GM10847 (cell line): ENCODE measurements around the gene C2orf72.

Experiments used
- POLR2A ChIP-seq: IDR thresholded peaks from 2 replicates; pipeline ENCODE4 v1.6.1; 2011; ENCODE audit not compliant: insufficient read length; ENCODE audit errors: extremely low read depth

Gene C2orf72

GRCh38 chr2:231037202-231037730 is at the start of gene C2orf72:
C2orf72 (plus strand) TSS chr2:231037523; CDS start chr2:231037566, 43 bp downstream.
- no peak for TF ChIP-seq POLR2A

DNA sequence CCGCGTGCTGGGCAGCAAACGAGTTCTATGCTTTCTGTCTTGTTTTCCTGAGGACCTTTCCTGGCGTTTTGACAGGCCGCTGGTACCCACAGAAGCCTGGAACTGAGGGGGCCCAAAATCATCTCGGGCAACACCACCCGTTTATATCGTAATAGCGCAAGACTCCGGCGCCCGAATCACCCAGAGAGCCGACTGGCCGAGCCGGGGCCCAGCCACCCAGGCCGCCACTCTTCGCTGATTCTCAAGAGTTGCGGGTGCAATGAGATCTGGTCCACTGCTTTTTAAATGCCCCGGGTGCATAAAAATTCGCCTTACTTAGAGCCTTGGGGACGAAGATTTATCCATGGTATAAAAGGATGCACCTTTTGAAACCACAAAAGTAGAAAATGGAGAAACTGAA is 47.6 kb upstream of the C2orf72 start:
- no peak for TF ChIP-seq POLR2A

- TF ChIP-seq POLR2A = no peak
Measured at GRCh38 chr2:230990131-230990898, 47.0 kb upstream of the C2orf72 start.

GRCh38 chr2:230990899-230991150 is 46.5 kb upstream of the C2orf72 start:
- no peak for TF ChIP-seq POLR2A

DNA sequence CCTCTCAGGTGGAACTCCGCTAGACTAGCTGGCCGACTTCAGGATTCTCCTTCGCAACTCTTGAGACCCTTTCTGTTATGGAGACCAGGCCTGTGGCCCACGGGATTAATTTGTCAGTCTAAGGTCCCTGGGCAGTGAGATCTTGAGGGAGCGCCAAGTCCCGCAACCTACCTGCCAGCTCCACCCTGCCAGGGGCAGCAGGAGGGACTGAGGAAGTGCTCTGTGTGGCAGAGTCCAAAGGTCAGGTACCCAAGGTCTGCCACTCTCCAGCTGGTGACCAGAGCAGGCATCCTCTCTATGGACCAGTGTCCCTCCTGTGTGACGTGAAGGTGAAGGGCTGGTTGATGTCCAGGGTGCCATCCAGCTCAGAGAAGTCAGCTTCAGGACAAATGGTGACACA is 45.7 kb upstream of the C2orf72 start:
- TF ChIP-seq POLR2A = no peak

- no peak for TF ChIP-seq POLR2A
Measured at GRCh38 chr2:230995821-230996220, 41.5 kb upstream of the C2orf72 start, which contains the start of gene SPATA3. SPATA3 (plus strand) TSS chr2:230996121; CDS start chr2:230996234, 113 bp downstream.

DNA sequence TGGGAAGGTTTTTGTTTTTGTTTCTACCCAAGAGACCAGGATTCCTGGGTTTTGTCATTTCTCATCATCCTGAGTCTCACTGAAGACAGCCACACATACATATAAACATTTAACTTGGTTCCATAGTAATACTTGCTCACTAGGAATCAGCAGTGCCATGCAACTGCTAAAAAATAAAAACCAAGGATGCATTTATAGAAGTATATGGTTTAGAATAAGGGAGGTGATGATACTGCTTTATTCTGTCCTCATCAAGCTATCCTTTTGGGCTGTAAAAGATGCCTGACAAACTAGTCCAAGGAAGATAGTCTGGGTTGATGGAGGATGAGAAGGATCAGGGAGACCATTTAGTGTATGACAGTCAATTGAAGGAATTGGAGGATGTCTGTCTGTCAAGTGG is 40.7 kb upstream of the C2orf72 start:
- TF ChIP-seq POLR2A = no peak

- no peak for TF ChIP-seq POLR2A
Measured at GRCh38 chr2:230998882-230999281, 38.4 kb upstream of the C2orf72 start.

GRCh38 chr2:230999477-230999876 is 37.8 kb upstream of the C2orf72 start:
- TF ChIP-seq POLR2A = no peak

GRCh38 chr2:231000211-231000904 is 37.0 kb upstream of the C2orf72 start:
- TF ChIP-seq POLR2A = no peak

- no peak for TF ChIP-seq POLR2A
Measured at GRCh38 chr2:231001036-231001435, 36.3 kb upstream of the C2orf72 start.

DNA sequence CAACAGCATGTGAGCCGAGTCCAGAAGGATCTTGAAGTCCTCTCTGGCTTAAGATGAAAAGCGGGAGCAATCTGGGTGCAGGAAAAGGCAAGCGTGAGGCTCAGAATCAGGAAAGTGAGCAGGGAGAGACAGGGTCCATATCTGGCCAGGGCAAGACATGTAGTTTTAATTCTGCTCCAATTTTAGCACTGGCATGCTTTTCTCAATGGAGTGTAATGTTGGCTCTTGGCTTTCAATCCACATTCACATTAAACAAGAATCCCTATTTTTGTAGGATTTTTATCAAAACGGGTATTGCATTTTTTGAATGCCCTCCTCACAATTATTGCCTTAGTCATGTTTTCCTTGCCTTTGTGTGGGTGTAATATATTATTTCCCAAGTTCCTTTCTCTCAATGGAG is 35.4 kb upstream of the C2orf72 start:
- no peak for TF ChIP-seq POLR2A

DNA sequence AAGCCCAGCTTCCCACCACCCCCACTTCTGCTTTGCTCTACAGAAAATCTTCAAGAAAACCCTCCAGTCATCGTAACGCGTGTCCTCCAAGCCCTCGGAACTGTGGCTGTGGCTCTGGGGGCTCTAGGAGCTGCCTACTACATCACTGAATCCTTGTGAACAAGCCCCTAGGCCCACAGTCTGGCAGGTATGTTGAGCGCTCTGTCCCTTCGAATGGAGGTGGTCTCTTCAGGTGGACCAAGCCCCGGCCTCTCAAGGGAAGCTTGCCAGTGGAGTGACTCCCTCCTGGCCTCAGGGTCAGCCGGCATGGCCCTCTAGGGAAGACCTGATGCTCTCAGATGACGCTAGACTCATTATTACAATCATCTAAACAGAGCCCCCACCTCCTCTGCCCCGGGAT is 34.7 kb upstream of the C2orf72 start:
- TF ChIP-seq POLR2A = no peak

DNA sequence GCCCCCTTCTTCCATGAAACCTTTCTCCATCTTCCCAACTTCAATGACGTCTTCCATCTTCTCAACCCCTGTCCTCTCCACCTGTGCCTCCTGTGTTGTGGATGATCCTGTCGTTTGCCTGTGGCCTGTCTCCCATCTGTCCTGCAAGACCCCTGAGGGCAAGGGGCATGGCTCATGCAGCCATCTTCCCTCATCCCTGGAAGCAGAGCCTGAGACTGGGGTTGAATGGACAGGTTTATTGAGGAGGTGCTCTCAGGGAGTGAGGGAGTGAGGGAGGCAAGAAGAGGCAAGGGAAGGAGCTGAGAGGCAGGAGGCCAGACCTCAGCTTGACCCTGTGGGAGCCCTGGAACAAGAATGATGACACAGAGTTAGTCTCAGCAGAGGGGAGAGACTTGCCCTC is 34.1 kb upstream of the C2orf72 start:
- TF ChIP-seq POLR2A = no peak

DNA sequence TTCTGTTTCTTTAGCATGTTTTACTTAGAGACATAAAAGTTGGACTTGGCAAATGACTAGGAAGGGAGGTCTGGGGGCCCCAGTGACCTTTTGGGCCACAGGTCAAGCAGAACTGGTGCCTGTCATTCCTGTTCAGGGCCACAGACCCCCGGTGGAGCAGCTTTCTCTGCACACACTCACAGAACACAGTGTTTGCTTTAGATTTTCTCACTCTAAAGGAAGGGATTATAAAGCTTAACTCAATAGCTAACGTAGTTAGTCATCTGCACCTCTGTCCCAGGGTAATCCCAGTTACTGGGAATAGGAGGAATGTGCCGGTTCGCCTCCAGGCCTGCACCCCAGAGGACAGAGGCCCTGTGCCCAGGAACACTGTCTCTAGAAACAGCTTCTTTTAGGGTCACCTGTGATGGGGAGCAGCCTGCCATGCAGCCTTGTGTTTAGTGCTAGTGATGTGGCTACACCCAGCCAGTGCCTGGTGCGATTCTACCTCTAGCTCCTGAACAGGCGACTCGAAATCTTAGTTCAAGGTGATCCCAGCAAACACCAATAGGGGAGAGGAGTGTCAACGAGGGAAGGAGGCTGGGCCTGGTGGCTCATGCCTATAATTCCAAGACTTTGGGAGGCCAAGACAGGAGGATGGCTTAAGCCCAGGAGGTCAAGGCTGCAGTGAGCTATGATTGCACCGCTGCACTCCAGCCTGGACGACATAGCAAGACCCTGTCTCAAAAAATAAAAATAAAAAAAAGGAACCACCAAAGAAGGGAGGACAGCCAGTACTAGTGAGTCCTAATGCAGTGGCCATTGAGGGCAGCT is 29.8 kb upstream of the C2orf72 start:
- TF ChIP-seq POLR2A = no peak

DNA sequence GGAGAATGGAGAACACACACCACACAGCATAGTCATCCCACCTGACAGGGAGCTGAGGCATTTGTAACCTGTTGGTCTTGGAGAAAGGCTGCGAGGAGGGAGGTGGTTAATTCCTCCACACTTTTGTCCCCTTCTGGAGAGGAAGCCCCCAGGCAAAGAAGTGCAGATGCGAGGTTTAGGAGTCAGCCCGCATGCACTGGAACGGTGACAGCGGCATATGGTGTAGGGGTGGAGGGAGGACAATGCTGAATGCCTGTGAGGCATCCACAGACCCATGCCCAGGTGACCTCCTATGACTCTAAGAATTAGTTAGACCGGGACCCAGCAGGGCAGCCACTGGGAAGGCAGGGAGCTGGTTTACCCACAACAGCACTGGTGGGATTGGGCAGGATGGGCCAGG is 29.2 kb upstream of the C2orf72 start:
- no peak for TF ChIP-seq POLR2A
